ENCODE data around the gene CASP6.
A peak's percentile ranks its signal among the peaks of the same experiment; 100 is the strongest.

GRCh38 chr4:109729718-109730618, 26.7 kb upstream of the CASP6 start, which contains the start of gene PLA2G12A:
- TF ChIP-seq POLR2A (IDR thresholded peaks at IDR 0.05; ENCODE audit: low read depth), result no peak
- TF ChIP-seq, protein P1, sequence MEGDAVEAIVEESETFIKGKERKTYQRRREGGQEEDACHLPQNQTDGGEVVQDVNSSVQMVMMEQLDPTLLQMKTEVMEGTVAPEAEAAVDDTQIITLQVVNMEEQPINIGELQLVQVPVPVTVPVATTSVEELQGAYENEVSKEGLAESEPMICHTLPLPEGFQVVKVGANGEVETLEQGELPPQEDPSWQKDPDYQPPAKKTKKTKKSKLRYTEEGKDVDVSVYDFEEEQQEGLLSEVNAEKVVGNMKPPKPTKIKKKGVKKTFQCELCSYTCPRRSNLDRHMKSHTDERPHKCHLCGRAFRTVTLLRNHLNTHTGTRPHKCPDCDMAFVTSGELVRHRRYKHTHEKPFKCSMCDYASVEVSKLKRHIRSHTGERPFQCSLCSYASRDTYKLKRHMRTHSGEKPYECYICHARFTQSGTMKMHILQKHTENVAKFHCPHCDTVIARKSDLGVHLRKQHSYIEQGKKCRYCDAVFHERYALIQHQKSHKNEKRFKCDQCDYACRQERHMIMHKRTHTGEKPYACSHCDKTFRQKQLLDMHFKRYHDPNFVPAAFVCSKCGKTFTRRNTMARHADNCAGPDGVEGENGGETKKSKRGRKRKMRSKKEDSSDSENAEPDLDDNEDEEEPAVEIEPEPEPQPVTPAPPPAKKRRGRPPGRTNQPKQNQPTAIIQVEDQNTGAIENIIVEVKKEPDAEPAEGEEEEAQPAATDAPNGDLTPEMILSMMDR (IDR thresholded peaks at IDR 0.05), result no peak
- TF ChIP-seq EP300 (IDR thresholded peaks at IDR 0.05), result no peak
- peak; percentile 69 to 71 for TF ChIP-seq POLR2AphosphoS5 (IDR thresholded peaks at IDR 0.05)

All from esophagus muscularis mucosa (tissue), 4 donors.